Measurements from ENCODE around the gene MAVS. TPM values are rescaled to one million over a fixed set of nuclear protein-coding genes. Genes with fewer than 3 reads are reported as not detected.
"Not testable (repeated sequence)": the region's sequence is repeated elsewhere in the genome, so short reads cannot be mapped to it uniquely, and the experiment has no call there.

The MAVS gene
- total RNA-seq, 1 donor from 2014 or later, result 44.9 TPM

GRCh38 chr20:3876000-3876399, 29.4 kb downstream of the MAVS start:
- no peak for DNase-seq
- peaks cover 35% of the 10 kb centered on the region for H3K36me3 ChIP-seq
- intact Hi-C loops (cut with micrococcal nuclease), result no loop called here

GRCh38 chr20:3876676-3877075, 30.0 kb downstream of the MAVS start:
- H3K9me3 ChIP-seq (replicated peaks), result no peaks in the 10 kb centered on the region
- intact Hi-C loops (cut with micrococcal nuclease), result no loop called here
- no peak for TF ChIP-seq CTCF (IDR thresholded peaks at IDR 0.05; ENCODE audit: borderline replicate concordance)
- no peak overlapping the region for H3K27ac ChIP-seq (replicated peaks)
- H3K36me3 ChIP-seq, result peaks cover 29% of the 10 kb centered on the region
- H3K4me3 ChIP-seq, result no peak overlapping the region
- DNase-seq, result no peak
- H3K27me3 ChIP-seq (ENCODE audit: low read depth), result no peaks in the 10 kb centered on the region
- H3K4me1 ChIP-seq, result peaks cover 13% of the 10 kb centered on the region

More at GRCh38 chr20:3876000-3876399, 29.4 kb downstream of the MAVS start:
- Histone ChIP-seq H3K27me3 (ENCODE audit: low read depth) (no peaks in the 10 kb centered on the region), H3K4me1 (peaks cover 20% of the 10 kb centered on the region), H3K9me3 (replicated peaks) (no peaks in the 10 kb centered on the region), H3K4me3 (no peak overlapping the region), H3K27ac (replicated peaks) (no peak overlapping the region)
- no peak for TF ChIP-seq CTCF (IDR thresholded peaks at IDR 0.05; ENCODE audit: borderline replicate concordance)

- DNase-seq; H3K4me3 ChIP-seq; intact Hi-C loops (cut with micrococcal nuclease); H3K27ac ChIP-seq (replicated peaks); H3K9me3 ChIP-seq (replicated peaks); H3K4me1 ChIP-seq; H3K36me3 ChIP-seq; H3K27me3 ChIP-seq (ENCODE audit: low read depth): not testable (repeated sequence)
Measured at GRCh38 chr20:3878921-3879274, 32.3 kb downstream of the MAVS start.

GRCh38 chr20:3885715-3886114, 39.1 kb downstream of the MAVS start:
- H3K36me3 ChIP-seq, result peaks cover 5% of the 10 kb centered on the region
- H3K27ac ChIP-seq (replicated peaks), result no peak overlapping the region
- intact Hi-C loops (cut with micrococcal nuclease), result no loop called here
- no peaks in the 10 kb centered on the region for H3K9me3 ChIP-seq (replicated peaks)
- no peak for DNase-seq
- no peaks in the 10 kb centered on the region for H3K27me3 ChIP-seq (ENCODE audit: low read depth)
- H3K4me1 ChIP-seq, result peaks cover 30% of the 10 kb centered on the region
- no peak overlapping the region for H3K4me3 ChIP-seq
- no peak for TF ChIP-seq CTCF (IDR thresholded peaks at IDR 0.05; ENCODE audit: borderline replicate concordance)

- Histone ChIP-seq H3K36me3 (peaks cover 5% of the 10 kb centered on the region), H3K27ac (replicated peaks) (peak overlapping the region; percentile 95), H3K27me3 (ENCODE audit: low read depth) (no peaks in the 10 kb centered on the region), H3K4me1 (peaks cover 54% of the 10 kb centered on the region), H3K9me3 (replicated peaks) (no peaks in the 10 kb centered on the region), H3K4me3 (peak overlapping the region; percentile 81)
- no peak for DNase-seq
- no peak for TF ChIP-seq CTCF (IDR thresholded peaks at IDR 0.05; ENCODE audit: borderline replicate concordance)
- intact Hi-C loops (cut with micrococcal nuclease), result no loop called here
Measured at GRCh38 chr20:3887876-3888620, 41.4 kb downstream of the MAVS start.

- Histone ChIP-seq H3K4me1 (peaks cover 62% of the 10 kb centered on the region), H3K4me3 (peak within 1 kb of the TSS; percentile 81)
- peak; percentile 63 for TF ChIP-seq CTCF (IDR thresholded peaks at IDR 0.05; ENCODE audit: borderline replicate concordance)
Measured at GRCh38 chr20:3888622-3889488, 42.2 kb downstream of the MAVS start, which contains the start of gene PANK2. TSS of gene PANK2 (plus strand) at chr20:3889387.

More at GRCh38 chr20:3888622-3889488, 42.2 kb downstream of the MAVS start, which contains the start of gene PANK2:
- Histone ChIP-seq H3K9me3 (replicated peaks) (no peaks in the 10 kb centered on the region), H3K27me3 (ENCODE audit: low read depth) (no peaks in the 10 kb centered on the region), H3K36me3 (peaks cover 5% of the 10 kb centered on the region), H3K27ac (replicated peaks) (peak within 1 kb of the TSS; percentile 95)
- intact Hi-C loops (cut with micrococcal nuclease), result no loop called here
- DNase-seq, result peak; percentile 100

Measured in left ventricle myocardium inferior (tissue), 1 donor.